ENCODE data around the gene ABI3.

DNA sequence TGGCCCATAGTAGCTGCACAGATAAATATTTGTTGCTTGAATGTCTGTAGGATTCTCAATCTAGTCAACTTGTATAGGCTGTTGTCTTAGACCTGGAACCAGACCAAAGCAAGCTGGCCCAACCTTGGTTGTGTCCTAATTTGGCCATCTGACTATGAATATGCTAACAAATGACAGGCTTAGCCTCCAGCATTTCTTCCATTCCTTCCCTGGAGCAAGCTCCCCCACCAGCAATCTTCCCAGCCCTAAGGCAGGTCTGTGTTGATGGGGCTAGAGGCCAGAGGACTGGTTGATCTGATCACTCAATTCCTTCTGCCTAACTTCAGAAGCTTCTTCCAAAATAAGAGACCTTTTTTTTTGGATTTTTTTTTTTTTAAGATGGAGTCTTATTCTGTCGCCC, 29.5 kb downstream of the ABI3 start:
- TF ChIP-seq, protein P1, sequence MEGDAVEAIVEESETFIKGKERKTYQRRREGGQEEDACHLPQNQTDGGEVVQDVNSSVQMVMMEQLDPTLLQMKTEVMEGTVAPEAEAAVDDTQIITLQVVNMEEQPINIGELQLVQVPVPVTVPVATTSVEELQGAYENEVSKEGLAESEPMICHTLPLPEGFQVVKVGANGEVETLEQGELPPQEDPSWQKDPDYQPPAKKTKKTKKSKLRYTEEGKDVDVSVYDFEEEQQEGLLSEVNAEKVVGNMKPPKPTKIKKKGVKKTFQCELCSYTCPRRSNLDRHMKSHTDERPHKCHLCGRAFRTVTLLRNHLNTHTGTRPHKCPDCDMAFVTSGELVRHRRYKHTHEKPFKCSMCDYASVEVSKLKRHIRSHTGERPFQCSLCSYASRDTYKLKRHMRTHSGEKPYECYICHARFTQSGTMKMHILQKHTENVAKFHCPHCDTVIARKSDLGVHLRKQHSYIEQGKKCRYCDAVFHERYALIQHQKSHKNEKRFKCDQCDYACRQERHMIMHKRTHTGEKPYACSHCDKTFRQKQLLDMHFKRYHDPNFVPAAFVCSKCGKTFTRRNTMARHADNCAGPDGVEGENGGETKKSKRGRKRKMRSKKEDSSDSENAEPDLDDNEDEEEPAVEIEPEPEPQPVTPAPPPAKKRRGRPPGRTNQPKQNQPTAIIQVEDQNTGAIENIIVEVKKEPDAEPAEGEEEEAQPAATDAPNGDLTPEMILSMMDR (IDR thresholded peaks at IDR 0.05) = no peak
- TF ChIP-seq EP300 (IDR thresholded peaks at IDR 0.05) = no peak

Data from gastroesophageal sphincter (tissue), 3 donors.